ENCODE results near the gene MYLK. TPM values are rescaled to one million over a fixed set of nuclear protein-coding genes. Genes with fewer than 3 reads are reported as not detected.
"Not testable (repeated sequence)": the region's sequence is repeated elsewhere in the genome, so short reads cannot be mapped to it uniquely, and the experiment has no call there.

MYLK gene
- total and polyA plus RNA-seq, 8 donors = 35.1 to 916 (median 340) TPM

- H3K4me3 ChIP-seq = no peak overlapping the region
- WGBS, 5 donors = 44 to 64% (median 58%) methylated on average over 5 of the region's 5 CpGs
- H3K4me1 ChIP-seq = peaks cover 4 to 45% (median 27%) of the 10 kb centered on the region in 4 donors
- H3K27ac ChIP-seq = peak overlapping the region in 1 of 5 donors; percentile 22
- no peaks in the 10 kb centered on the region for H3K36me3 ChIP-seq
- H3K27me3 ChIP-seq = no peaks in the 10 kb centered on the region
- H3K9me3 ChIP-seq = no peaks in the 10 kb centered on the region
- intact Hi-C loops (cut with DNase I; ENCODE audit: low total_unique reads) = no loop called here
- DNase-seq = no peak
- TF ChIP-seq EP300 (IDR thresholded peaks at IDR 0.05) (no peak), CTCF (IDR thresholded peaks at IDR 0.05) (no peak), POLR2AphosphoS5 (IDR thresholded peaks at IDR 0.05) (no peak), POLR2A (IDR thresholded peaks at IDR 0.05) (no peak)
Measured at GRCh38 chr3:123722456-123722855, 161.7 kb downstream of the MYLK start.

- WGBS, 5 donors = 76 to 87% (median 86%) methylated on average over 5 to 10 of the region's 10 CpGs
- Histone ChIP-seq H3K4me1 (peaks cover 4 to 45% (median 27%) of the 10 kb centered on the region in 4 donors), H3K36me3 (no peaks in the 10 kb centered on the region), H3K27ac (peak overlapping the region in 1 of 5 donors; percentile 22), H3K27me3 (no peaks in the 10 kb centered on the region), H3K9me3 (no peaks in the 10 kb centered on the region), H3K4me3 (no peak overlapping the region)
- intact Hi-C loops (cut with DNase I; ENCODE audit: low total_unique reads) = no loop called here
- TF ChIP-seq POLR2A (IDR thresholded peaks at IDR 0.05) = no peak
- no peak for DNase-seq
Measured at GRCh38 chr3:123722021-123722420, 162.1 kb downstream of the MYLK start.

GRCh38 chr3:123721095-123721689, 162.9 kb downstream of the MYLK start:
- Histone ChIP-seq H3K27ac (peak overlapping the region in 2 of 5 donors; percentile 72 to 84), H3K4me1 (peaks cover 4 to 45% (median 27%) of the 10 kb centered on the region in 4 donors)
- H3K4me3 ChIP-seq; DNase-seq; H3K27me3 ChIP-seq; intact Hi-C loops (cut with DNase I; ENCODE audit: low total_unique reads); H3K36me3 ChIP-seq; H3K9me3 ChIP-seq: not testable (repeated sequence)
- 46 to 73% (median 70%) methylated on average over 7 to 9 of the region's 10 CpGs for WGBS, 5 donors

- no peaks in the 10 kb centered on the region for H3K36me3 ChIP-seq
- peak overlapping the region in 4 of 5 donors; percentile 60 to 84 (median 70) for H3K27ac ChIP-seq
- intact Hi-C loops (cut with DNase I; ENCODE audit: low total_unique reads) = no loop called here
- no peak overlapping the region for H3K4me3 ChIP-seq
- TF ChIP-seq POLR2AphosphoS5 (IDR thresholded peaks at IDR 0.05) (no peak), CTCF (IDR thresholded peaks at IDR 0.05) (no peak), POLR2A (IDR thresholded peaks at IDR 0.05) (no peak), EP300 (IDR thresholded peaks at IDR 0.05) (no peak)
- H3K27me3 ChIP-seq = no peaks in the 10 kb centered on the region
- WGBS, 5 donors = 64 to 83% (median 73%) methylated on average over 6 of the region's 6 CpGs
- no peaks in the 10 kb centered on the region for H3K9me3 ChIP-seq
- no peak for DNase-seq
- H3K4me1 ChIP-seq = peaks cover 4 to 45% (median 27%) of the 10 kb centered on the region in 4 donors
Measured at GRCh38 chr3:123720638-123721037, 163.5 kb downstream of the MYLK start.

GRCh38 chr3:123719862-123720453, 164.2 kb downstream of the MYLK start:
- Histone ChIP-seq H3K4me1 (peaks cover 4 to 45% (median 27%) of the 10 kb centered on the region in 4 donors), H3K36me3 (no peaks in the 10 kb centered on the region), H3K27me3 (no peaks in the 10 kb centered on the region), H3K27ac (peak overlapping the region; percentile 19 to 84 (median 68)), H3K4me3 (no peak overlapping the region), H3K9me3 (no peaks in the 10 kb centered on the region)
- 50 to 66% (median 61%) methylated on average over 10 to 14 of the region's 14 CpGs for WGBS, 5 donors
- intact Hi-C loops (cut with DNase I; ENCODE audit: low total_unique reads) = no loop called here
- DNase-seq = peak in 1 of 2 donors; percentile 79
- peak in 1 of 3 donors; percentile 41 for TF ChIP-seq POLR2AphosphoS5 (IDR thresholded peaks at IDR 0.05)
- no peak for TF ChIP-seq EP300 (IDR thresholded peaks at IDR 0.05)
- no peak for TF ChIP-seq POLR2A (IDR thresholded peaks at IDR 0.05)
- no peak for TF ChIP-seq CTCF (IDR thresholded peaks at IDR 0.05)

Measured in stomach (tissue), 9 donors.